DND-41 (cell line): ENCODE results near the gene PLEKHO2.

Experiments
- EZH2 ChIP-seq: IDR thresholded peaks from 3 replicates; pipeline ENCODE4 v1.6.1; 2012; ENCODE audit warnings: borderline replicate concordance, low read depth, mild to moderate bottlenecking, moderate library complexity, low read length, inconsistent platforms; ENCODE audit not compliant: severe bottlenecking
- TF ChIP-seq, protein P1 (sequence below): IDR thresholded peaks from 2 replicates; pipeline ENCODE4 v1.5.1; 2012; ENCODE audit warnings: borderline replicate concordance, low read length, moderate library complexity, mild to moderate bottlenecking; ENCODE audit not compliant: poor library complexity, severe bottlenecking; ENCODE audit errors: extremely low read depth

DNA sequence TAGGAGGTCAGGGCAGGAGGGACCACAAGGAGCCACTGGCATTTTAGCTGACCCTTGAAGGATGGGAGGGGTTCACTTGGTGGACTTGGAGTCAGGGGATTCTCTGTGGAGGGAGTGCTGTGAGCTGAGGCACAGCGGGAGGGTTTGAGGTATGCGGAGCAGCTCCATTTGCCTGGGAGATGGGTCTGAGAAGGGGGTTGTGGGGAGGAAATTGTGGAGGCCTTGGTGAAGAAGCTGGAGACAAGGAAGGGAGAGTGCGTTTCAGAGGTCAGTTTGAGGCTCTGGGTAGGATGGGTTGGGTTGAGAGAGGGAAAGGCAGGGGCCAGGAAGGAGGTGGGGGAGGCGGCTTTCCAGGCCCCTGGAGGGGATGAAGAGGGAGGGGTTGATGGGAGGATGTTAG, 20.2 kb downstream of the PLEKHO2 start:
- TF ChIP-seq, protein P1, sequence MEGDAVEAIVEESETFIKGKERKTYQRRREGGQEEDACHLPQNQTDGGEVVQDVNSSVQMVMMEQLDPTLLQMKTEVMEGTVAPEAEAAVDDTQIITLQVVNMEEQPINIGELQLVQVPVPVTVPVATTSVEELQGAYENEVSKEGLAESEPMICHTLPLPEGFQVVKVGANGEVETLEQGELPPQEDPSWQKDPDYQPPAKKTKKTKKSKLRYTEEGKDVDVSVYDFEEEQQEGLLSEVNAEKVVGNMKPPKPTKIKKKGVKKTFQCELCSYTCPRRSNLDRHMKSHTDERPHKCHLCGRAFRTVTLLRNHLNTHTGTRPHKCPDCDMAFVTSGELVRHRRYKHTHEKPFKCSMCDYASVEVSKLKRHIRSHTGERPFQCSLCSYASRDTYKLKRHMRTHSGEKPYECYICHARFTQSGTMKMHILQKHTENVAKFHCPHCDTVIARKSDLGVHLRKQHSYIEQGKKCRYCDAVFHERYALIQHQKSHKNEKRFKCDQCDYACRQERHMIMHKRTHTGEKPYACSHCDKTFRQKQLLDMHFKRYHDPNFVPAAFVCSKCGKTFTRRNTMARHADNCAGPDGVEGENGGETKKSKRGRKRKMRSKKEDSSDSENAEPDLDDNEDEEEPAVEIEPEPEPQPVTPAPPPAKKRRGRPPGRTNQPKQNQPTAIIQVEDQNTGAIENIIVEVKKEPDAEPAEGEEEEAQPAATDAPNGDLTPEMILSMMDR, result no peak
- TF ChIP-seq EZH2, result no peak
